ENCODE results near the gene BCL2.

Gene BCL2

DNA sequence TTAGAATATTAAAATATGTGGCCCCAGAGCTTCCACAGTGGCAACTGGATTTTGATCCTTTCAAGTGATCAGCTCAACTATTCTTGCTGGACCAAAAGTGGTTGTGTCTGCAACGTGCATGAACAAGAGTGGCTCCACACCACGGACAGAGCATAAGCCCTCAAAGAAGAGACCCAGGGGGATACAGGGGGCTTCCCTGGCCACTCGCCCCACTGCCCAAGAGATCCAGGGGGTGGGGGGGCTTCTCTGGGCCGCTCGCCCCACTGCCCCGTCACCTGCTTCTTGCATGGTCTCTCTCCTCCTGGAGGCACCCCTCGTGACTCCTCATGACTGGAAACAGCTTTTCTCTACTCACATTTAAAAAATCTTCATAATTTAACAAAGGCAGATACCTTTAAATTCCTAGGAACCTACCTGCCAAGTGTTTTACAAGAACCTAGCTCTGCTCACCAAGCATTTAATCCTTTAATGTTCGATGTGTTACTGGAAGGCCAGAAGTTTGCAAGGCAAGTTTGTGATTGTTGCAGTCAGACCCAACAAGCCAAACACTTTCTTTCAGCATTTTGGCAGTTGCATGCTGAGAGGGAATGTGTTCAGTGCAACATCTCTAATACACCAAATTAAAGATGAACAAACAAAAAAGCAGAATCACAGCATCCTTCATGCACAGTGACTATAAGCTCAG lies 174.3 kb downstream of the BCL2 start:
- ChIA-PET POLR2A (no interaction called here), CTCF (interaction anchor here (0.6 to 9.6 kb wide), 5 partner anchors 9 to 185 kb away, joined by 3 to 59 read pairs (median 5); no protein-coding TSS in a partner anchor)
- DNase-seq (ENCODE audit: low read depth, low spot score), result no peak
- H3K4me3 ChIP-seq (ENCODE audit: low read depth, low read length), result no peak overlapping the region
- TF ChIP-seq, protein P1, sequence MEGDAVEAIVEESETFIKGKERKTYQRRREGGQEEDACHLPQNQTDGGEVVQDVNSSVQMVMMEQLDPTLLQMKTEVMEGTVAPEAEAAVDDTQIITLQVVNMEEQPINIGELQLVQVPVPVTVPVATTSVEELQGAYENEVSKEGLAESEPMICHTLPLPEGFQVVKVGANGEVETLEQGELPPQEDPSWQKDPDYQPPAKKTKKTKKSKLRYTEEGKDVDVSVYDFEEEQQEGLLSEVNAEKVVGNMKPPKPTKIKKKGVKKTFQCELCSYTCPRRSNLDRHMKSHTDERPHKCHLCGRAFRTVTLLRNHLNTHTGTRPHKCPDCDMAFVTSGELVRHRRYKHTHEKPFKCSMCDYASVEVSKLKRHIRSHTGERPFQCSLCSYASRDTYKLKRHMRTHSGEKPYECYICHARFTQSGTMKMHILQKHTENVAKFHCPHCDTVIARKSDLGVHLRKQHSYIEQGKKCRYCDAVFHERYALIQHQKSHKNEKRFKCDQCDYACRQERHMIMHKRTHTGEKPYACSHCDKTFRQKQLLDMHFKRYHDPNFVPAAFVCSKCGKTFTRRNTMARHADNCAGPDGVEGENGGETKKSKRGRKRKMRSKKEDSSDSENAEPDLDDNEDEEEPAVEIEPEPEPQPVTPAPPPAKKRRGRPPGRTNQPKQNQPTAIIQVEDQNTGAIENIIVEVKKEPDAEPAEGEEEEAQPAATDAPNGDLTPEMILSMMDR (IDR thresholded peaks at IDR 0.05; ENCODE audit: insufficient read depth, low read length, missing control alignments), result no peak

GRCh38 chr18:63144748-63145147 lies 174.8 kb downstream of the BCL2 start:
- ChIA-PET POLR2A (no interaction called here), CTCF (interaction anchor here (0.6 to 9.6 kb wide), 5 partner anchors 9 to 185 kb away, joined by 3 to 59 read pairs (median 4); no protein-coding TSS in a partner anchor)
- TF ChIP-seq, protein P1 (IDR thresholded peaks at IDR 0.05; ENCODE audit: insufficient read depth, low read length, missing control alignments), result no peak

GRCh38 chr18:63143330-63143771 lies 176.2 kb downstream of the BCL2 start:
- CTCF ChIA-PET, result interaction anchor here (1.0 to 9.6 kb wide), 3 partner anchors 11 to 296 kb away, joined by 3 to 59 read pairs (median 5); no protein-coding TSS in a partner anchor
- POLR2A ChIA-PET, result no interaction called here
- no peak overlapping the region for H3K4me3 ChIP-seq (ENCODE audit: low read depth, low read length)

More at GRCh38 chr18:63144748-63145147, 174.8 kb downstream of the BCL2 start:
- no peak for DNase-seq (ENCODE audit: low read depth, low spot score)
- H3K4me3 ChIP-seq (ENCODE audit: low read depth, low read length), result no peak overlapping the region

DNA sequence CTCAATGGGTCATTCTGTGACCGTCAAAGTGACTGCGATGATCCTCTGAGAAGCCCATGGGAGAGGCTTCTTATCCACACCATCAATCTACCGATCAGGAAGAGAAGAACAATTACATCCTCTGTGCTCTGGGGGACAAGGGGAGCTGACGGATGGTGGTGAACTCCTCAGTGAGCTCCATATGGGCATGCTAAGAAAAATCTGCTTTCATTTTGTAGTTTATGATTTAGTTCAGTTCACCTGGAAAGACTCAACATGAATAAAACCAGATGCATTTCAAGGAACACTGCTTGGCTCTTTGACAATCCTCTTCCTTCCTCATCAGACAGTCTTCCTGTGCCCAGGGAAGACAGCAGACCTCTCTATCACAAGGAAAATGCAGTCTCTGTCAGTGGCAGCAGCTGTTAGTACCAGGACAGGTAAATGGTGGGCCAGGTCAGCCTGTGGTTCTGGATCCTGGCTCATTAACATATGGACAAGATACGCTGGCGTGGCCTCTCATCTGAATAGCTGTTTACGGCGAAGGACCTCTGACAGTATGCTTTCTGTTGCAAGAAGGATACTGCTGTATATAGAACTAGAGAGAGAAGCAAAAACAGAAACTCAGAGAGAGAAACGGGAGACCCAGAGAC lies 176.9 kb downstream of the BCL2 start:
- no peak overlapping the region for H3K4me3 ChIP-seq (ENCODE audit: low read depth, low read length)
- TF ChIP-seq, protein P1 (IDR thresholded peaks at IDR 0.05; ENCODE audit: insufficient read depth, low read length, missing control alignments), result no peak
- POLR2A ChIA-PET, result no interaction called here

More at GRCh38 chr18:63143330-63143771, 176.2 kb downstream of the BCL2 start:
- DNase-seq (ENCODE audit: low read depth, low spot score), result no peak
- TF ChIP-seq, protein P1 (IDR thresholded peaks at IDR 0.05; ENCODE audit: insufficient read depth, low read length, missing control alignments), result no peak

DNA sequence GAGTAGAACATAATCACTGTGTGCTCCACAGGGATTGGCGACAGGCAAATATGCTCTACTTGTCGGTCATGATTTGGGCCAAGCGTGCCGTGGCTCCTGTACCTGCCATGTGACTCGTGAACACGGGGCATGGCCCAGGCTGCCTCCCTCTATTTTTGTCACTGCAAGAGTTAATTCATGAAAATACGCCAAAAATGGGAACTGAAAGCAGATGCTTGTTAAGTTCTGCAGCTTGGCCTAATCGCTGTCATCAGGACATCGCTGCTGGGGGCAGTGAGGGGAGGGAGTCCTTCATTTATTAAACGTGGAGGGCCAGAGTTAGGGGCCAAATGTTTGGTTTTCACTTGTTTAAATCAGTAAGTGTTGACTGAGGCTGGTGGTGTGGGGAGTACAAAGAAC lies 177.8 kb downstream of the BCL2 start:
- no peak for DNase-seq (ENCODE audit: low read depth, low spot score)
- CTCF ChIA-PET, result interaction anchor here (0.8 to 9.6 kb wide), 2 partner anchors 11 to 24 kb away, joined by 3 to 59 read pairs; no protein-coding TSS in a partner anchor
- POLR2A ChIA-PET, result no interaction called here
- TF ChIP-seq, protein P1 (IDR thresholded peaks at IDR 0.05; ENCODE audit: insufficient read depth, low read length, missing control alignments), result no peak
- H3K4me3 ChIP-seq (ENCODE audit: low read depth, low read length), result no peak overlapping the region

More for the DNA sequence above, 176.9 kb downstream of the BCL2 start:
- CTCF ChIA-PET, result interaction anchor here (0.8 to 9.6 kb wide), 3 partner anchors 12 to 180 kb away, joined by 3 to 59 read pairs (median 3); no protein-coding TSS in a partner anchor
- no peak for DNase-seq (ENCODE audit: low read depth, low spot score)

Measured in AG04449 (cell line).